HG02981 (cell line): ENCODE measurements around the gene KRTAP29-1.
"Not testable (repeated sequence)": the region's sequence is repeated elsewhere in the genome, so short reads cannot be mapped to it uniquely, and the experiment has no call there.

Experiments
- ATAC-seq: cut with Tn5 transposase; IDR thresholded peaks from one replicate; pipeline ENCODE4 v1.9.1; 2021; ENCODE audit warnings: mild to moderate bottlenecking, moderate library complexity; ENCODE audit not compliant: unreplicated experiment

Gene KRTAP29-1, protein sequence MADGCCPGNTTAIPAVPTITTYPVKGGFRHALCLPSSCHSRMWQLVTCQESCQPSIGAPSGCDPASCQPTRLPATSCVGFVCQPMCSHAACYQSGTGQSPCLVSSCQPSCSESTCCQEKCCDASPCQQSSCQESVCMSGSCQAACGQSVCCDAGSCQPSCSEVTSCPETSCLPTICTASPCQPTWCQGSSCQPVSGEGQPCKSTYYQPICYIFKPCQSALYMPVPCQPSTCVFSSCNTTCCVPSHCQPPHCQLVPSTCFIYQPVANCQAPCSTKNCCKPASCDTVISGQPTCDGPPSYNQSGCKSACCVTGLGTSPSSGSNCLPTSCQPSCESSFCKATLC

DNA sequence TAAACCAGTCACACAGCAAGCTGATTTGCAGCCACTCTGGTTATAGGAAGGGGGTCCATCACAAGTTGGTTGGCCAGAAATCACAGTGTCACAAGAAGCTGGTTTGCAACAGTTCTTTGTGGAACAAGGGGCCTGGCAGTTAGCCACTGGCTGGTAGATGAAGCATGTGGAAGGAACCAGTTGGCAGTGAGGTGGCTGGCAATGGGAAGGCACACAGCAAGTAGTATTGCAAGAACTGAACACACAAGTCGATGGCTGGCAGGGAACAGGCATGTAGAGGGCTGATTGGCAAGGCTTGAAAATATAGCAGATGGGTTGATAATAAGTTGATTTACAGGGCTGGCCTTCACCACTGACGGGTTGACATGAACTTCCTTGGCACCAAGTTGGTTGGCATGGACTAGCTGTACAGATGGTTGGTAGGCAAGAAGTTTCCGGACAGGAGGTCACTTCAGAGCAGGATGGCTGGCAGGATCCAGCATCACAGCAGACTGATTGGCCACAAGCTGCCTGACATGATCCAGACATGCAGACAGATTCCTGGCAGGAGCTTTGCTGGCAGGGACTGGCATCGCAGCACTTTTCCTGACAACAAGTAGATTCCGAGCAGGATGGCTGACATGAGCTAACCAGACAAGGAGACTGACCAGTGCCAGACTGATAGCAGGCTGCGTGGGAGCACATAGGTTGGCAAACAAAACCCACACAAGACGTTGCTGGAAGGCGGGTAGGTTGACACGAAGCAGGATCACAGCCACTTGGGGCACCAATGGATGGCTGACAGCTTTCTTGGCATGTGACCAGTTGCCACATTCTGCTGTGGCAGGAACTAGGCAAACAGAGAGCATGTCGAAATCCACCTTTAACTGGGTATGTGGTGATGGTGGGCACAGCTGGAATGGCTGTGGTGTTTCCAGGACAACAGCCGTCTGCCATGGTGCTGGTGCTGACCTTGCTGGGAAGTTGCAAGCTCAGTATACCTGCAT, at the start of gene KRTAP29-1:
TSS of gene KRTAP29-1 (minus strand) at position 936 of the 986 bp plus-strand sequence. CDS start at position 936, 0 bp downstream.
- ATAC-seq = no peak

DNA sequence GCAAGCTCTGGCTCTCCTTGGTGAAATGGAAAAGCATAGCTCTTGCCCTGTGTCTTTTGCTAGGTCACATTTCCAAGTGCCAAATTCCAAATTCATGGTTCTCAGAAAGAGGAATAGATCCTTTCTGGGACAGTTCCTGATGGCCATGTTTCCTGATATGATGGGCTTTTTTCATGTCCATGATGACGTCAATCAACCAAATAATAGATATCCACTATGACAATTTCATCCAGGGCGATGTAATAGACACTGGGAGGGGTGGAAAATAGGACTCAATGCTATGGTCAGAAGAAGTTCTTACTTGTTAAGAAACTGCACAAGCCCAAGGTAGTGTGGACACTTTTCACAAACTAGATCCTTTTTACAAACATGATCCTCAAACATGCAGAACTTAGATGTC, 48.5 kb upstream of the KRTAP29-1 start:
- no peak for ATAC-seq

DNA sequence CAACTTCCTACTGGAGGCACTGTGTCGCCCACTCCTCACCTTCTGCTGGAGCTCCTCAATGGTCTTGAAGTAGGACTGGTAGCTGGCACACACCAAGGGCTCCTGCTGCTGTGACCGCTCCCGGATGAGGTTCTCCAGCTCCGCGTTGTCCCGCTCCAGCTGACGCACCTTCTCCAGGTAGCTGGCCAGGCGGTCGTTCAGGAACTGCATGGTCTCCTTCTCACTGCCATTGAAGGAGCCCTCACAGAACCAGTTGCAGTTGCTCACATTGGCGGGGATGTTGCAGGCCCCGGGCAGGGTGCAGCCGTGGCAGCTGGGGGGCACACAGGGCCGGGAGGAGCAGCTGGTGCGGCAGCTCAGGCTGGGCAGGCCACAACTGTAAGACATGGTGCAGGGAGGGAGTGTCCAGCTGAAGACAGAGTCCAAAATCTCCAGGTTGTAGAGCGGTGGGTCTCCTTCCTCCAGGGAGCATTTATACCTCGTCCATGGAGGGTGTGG, 47.8 kb upstream of the KRTAP29-1 start, which contains the start of gene KRT33A:
TSS of gene KRT33A (minus strand) at position 448 of the 498 bp plus-strand sequence. CDS start at position 387, 61 bp downstream.
- ATAC-seq = not testable (repeated sequence)

DNA sequence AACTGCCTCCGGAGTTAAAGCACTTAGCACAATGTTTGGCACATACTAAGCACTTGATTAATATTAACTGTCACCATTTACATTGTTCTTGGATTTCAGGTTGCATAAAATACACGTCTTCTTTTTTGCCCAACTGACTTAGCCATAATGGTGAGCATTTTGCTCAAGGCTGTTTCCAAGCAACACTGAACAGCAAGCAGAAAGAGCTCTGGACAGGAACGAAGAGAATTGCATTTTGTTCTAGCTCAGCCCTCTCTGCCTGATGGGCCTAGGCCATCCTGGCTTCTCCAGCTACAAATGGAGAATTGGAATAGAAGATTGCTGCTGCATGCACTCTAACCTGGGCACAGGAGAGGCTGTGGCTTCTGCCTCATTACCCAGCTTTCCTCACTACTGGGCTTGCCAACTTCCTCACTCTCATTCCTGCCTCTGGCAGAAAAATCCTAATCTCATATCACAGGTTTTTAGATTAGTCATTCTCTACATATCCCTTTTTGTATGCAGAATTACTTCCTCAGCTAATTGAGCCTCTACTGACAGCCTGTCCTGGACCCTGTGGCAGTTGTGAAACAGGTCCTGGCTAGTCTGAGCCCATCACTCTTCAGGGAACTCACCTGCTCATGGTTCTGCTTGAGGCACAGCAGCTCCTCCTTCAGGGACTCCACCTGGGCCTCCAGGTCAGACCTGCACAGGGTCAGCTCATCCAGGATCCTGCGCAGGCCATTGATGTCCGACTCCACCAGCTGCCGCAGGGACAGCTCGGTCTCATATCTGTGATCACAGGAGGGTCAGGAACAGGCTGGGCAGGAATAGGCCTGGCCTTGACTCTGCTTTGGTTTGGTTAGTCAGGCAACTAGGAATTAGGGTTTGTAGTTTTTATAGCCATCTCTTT, 45.5 kb upstream of the KRTAP29-1 start:
- no peak for ATAC-seq

DNA sequence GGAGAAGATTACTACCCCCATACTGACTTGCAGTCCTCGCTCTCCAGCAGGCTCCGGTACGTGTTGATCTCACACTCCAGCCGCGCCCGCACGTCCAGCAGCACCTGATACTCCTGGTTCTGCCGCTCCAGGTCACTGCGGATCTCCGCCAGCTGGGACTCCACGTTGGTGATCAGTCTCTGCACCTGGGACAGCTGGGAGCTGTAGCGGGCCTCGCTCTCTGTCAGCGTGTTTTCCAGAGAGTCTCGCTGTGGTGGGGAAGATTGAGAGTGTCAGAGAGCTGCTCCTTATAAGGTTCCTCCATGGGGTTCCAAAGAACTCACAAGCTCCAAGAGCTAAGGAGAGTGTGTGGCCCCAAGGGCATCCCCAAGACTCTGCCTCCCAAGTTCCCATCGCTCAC, 43.8 kb upstream of the KRTAP29-1 start:
- not testable (repeated sequence) for ATAC-seq

DNA sequence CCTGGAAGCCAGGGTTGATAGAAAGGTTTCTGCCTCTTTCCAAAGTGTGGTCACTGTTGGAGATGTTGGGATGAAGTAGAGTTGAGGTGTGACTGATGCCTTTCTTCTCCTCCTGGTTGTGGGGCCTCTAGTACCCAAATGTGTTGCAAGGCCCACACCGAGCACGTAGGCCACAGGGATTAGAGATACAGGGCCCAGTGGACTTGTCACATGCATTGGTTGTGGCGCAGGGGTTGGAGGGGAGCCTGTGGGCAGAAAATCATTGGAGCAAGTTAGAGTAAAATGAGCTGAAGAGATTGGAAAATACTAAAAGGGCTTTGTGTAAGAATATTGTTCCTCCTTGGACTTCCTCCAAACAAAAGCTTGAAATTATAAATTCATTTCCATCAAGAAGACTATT, 43.3 kb upstream of the KRTAP29-1 start:
- no peak for ATAC-seq

DNA sequence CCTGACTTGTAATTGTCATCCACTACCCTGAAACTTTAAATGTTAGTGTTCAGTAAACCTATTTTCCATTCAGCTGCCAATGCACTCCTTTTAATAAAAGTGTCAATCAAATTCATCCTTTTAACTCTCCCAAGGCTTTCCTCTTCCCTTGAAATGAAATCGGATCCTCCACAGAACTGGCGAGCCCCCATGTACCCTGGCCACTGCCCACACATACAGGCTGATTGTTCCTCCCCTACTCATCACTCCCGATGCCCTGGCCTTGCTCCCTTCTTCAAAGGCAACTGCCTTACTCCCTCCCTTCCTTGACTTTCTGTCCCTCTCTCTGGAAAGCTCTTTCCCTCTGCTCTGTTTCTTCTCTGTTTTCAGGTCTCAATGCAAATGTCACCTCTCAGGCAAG, 40.4 kb upstream of the KRTAP29-1 start:
- ATAC-seq = no peak

DNA sequence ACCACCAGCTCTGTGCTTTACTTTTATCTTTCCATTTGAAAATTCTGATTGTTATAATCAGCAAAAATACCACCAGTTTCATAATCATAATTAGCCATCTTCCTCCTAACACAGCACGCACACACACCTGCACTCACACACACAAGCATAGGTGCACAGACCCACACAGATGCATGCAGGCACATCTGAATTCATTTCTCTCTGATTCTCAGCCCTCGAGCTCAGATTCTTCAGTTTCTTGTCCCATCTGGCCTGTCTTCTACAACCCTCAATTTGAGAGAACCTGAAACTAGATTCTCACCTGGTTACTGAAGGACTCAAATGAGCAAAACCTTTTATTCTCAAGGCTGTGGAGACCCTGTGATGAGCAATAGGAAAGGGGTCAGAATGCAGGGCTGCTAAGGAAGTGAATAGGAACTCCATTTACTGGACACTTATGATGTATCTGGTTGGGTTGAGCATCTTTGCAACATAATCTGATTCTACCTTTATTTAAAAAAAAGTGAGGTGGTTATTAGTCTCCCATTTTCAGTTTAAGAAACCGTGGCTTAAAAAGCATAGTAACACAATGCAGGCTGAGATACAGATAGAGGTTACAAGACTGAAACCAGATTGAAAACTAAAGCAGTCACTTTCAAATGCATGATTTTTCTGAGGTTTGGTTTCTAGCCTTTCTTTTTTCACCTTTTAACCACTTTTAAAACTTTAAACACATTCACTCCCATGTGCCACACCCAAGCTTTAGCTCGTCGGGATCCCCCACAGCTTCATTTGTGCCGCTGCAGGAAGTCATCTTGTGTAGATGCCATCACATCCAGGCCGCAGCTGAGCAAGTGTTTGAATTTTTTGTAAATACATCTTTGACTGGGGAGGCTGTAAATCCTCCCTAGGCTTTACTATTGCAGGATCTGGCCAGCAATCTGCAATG, 38.5 kb upstream of the KRTAP29-1 start:
- ATAC-seq = peak; percentile 44

DNA sequence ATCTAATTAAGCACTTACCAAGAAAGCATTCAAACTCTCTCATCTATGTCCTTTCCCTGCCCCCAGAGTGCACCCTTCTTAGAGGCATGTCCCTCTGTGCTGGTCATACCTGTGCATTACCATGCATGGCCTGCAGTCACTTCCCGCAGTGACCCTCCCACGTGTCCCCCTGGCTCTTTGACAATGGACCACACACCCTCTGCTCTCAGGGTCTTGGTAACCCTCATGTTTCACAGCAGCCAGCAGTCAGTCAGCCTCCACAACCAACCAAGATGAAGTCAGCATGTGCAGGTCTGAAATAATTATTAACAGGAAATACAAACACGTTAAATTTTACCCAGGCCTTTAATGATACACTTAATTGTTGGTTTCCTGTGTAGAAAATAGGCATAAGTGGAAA, 37.8 kb upstream of the KRTAP29-1 start:
- ATAC-seq = no peak

DNA sequence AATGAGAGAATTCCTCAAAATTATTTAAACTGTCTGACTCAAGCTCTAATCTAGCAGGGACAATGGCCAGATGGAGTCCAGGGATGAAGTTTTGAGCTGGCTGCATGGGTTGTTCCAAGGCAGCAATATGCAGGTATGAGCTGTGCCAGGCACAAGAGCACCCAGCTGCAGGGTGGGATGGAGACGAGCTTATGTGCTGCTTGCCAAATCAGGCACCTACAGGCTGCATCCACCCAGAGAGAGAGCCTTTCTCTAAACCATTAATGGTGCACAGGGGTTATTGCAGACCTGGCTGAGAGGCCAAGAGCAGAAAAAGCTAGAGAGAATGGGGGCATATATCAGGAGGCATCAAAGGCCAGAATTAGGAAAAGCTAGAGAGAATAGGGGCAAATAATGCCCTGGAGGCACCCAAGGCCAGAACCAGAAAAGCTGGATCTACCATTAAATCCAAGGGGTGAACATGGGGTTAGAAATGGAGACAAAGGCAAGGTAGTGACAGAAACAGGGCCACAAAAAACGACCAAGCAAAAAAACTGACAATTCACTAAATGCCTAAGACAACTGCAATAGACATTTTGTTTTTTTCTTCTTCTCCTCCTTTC, 37.0 kb upstream of the KRTAP29-1 start:
- no peak for ATAC-seq

DNA sequence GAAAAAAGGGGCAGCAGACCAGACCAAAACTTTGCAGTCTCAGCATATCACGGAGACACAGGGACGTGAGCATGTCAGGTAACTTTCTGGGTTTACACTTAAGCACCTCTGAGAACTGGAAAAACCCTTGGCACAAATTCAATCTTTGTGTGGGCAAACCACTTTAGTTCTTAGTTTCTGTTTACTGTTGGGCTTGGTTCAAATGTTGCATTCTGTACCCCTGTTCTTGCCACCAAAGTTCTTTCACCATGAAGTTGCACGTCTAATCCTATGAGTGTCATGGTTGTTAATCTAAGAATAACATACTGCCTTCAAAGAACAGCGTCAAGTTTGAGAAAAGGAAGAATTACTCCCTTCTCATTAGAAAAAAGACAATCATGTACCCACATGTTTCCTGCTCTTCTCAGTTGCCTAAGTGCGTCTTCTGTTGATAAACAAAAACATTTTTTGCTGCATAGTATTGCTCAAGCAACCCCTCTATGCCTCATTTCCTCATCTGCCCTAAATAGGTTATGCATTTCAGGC, 36.4 kb upstream of the KRTAP29-1 start:
- ATAC-seq = no peak

DNA sequence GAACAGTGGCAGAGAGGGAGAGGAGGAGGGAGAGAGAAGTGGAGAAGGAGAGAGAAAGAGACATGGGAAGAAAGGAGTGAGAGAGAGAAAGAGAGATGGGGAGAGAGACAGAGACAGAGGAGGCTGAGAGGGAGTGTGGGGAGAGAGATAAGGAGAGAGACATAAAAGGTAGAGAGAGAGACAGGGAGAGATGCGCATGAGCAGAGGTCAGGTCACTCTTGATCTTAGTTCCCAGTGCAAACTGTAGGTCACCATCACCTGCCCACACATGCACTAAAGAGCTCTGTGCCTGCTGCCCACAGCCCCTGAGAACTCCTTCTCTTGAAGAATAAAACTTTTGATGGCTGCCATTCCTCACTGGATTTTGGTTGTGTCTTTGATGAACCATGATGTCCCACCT, 33.1 kb upstream of the KRTAP29-1 start:
- ATAC-seq = no peak

DNA sequence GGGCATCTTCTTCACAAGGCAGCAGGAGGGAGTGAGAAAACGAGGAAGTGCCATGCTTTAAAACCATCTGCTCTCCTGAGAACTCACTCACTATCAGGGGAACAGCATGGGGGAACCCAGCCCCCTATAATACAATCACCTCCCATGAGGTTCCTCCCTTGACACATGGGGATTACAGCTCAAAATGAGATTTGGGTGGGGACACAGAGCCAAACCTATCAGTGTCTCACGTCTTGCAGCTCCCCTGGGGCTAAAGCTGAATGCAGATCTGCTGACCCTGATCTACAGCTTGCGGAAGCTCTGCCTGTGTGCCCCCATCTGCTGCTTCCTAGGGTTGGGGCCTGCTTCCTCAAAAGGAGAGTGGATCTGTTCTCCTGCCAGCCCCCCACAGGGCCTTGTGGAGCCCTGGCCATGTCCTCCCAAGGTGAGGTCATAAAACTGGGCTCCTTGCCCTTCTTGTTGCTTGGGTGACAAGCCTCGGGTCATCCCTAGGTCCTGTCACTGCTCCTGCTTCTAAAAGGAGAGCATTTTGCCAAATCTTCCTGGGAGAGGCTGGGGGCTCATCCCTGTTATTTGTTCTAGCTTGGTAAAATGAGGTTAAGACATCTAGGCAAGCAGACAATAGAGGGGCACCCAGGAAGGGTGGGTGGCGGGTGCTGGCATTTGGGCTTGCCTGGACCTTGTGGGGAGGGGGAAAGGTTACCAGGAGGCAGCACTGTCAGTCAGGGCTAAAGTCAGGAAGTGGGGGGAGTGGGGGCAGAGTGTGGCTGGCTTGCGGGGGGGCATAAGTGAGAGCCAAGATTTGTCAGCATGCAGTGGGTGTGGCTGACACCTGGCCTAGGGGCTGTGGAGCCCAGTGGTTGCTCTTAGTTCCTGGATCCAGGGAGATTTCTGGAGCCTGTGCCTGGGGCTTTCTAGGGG, 32.0 kb upstream of the KRTAP29-1 start:
- ATAC-seq = no peak

DNA sequence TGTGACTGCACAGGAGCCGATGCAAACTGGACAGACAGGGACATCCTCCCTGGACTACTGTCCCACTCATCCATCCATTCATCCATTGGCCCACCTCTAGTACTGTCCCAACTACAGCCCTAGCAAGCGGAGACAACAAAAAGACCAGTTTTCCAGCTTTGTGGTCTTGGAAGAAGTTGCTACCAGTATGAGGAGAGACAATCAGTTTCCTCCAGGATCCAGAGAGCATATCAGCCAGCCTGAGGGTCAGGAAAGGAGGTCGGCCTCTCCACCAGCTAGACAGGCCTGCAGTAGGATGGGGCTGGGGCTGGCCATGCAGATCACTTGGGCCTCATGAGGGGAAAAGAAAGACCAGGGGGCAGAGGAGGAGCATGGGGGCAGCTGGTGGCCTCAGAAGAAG, 31.2 kb upstream of the KRTAP29-1 start:
- no peak for ATAC-seq

DNA sequence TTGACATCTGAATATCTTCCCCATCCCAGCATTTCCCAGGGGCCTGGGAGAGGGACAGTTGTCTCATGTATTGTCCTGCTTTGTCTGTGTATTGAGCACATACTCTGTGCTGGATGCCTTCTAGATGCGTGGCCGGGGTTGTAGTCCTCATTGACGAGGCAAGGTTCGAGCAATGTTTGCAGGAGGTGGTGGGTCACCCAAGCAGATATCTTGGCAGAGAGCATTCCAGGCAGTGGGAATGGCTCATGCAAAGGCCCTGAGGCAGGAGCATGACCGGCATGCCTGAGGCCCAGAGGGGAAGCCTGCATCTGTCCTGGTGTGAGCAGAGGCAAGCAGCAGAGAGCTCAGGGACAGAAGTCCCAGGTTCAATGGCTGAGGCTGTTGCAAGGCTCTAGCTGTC, 30.4 kb upstream of the KRTAP29-1 start:
- no peak for ATAC-seq

DNA sequence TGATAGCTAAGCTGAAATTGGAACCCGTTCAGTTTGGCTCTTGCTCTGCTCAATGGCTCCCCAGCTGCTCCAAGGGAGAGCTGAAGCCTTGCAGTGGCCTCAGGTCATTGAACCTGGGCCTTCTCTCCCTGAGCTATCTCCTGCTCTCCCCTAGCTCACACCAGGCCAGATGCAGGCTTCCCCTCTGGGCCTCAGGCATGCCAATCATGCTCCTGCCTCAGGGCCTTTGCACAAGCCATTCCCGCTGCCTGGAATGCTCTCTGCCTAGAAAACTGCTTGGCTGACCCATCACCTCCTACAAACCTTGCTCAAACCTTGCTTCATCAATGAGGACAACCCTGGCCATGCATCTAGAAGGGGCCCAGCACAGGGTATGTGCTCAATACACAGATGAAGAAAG, 29.6 kb upstream of the KRTAP29-1 start:
- no peak for ATAC-seq

DNA sequence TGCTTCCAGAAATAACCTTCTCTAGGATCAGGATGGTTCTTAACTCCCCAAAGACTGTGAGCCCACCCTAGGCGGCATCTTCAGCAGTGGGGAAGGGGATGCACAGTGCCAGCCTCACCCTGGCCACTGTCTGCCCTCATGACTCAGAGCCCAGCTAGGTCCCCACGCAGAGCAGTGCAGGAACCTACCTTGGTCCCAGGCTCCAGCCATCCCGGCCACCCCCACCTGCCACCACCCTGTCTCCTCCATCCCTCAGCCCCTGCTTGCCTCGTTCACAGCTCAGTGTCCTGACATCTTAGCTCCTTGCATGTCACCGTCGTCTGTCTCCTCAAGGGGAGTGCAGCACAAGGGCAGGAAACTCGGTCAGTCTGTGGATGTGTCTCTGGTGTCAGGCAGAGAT, 29.0 kb upstream of the KRTAP29-1 start:
- no peak for ATAC-seq
